SK-N-MC (cell line): ENCODE measurements around the gene TMEM182.

ENCODE experiments used
- EZH2 ChIP-seq: fragments of 200-600 bp; sonication (generic); IDR thresholded peaks from one replicate; pipeline ENCODE4 v1.6.1; 2017; ENCODE audit warnings: antibody characterized with exemption
- FOXP2 ChIP-seq: optimal IDR thresholded peaks from 2 replicates; pipeline ENCODE3; 2011; ENCODE audit warnings: mild to moderate bottlenecking, moderate library complexity; ENCODE audit not compliant: insufficient read depth; ENCODE audit errors: extremely low read length, control extremely low read depth
- POLR2AphosphoS5 ChIP-seq: IDR thresholded peaks from 2 replicates; pipeline ENCODE4 v1.6.1; 2012; ENCODE audit warnings: mild to moderate bottlenecking, low read depth, low read length, borderline replicate concordance

DNA sequence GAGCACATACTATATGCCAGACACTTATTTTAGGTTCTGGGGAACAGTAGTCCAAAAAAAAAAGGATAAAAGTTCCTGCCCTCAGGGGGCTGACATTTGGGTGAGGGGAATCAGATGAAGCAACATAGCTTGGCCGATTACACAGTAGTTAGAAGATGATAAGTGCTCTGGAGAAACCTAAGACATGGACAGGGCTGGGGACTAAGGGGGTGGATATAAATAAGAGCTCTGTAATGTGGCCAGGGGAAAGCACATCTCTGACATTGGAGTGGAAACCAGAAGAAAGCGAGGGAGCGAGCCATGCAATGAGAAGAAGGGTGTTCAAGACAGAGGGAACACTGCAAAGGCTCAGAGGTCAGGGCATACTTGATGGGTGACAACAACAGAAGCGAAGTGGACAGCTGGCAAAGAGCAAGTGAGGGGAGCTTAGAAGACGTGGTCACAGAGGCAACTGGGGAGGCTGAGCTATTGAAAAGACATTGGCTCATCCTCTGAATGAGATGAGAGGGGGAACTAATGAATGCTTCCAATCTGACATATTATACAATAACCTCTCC is 11.4 kb downstream of the TMEM182 start:
- TF ChIP-seq POLR2AphosphoS5 (no peak), EZH2 (no peak), FOXP2 (no peak)
